Caco-2 (cell line): ENCODE data around the gene LY6G6F. TPM values are rescaled to one million over a fixed set of nuclear protein-coding genes. Genes with fewer than 3 reads are reported as not detected.

Experiments used
- BruUV-seq: library from RNA; stranded (reverse); fragments of 400-500 nt; replicated peaks from 2 replicates; lab custom pipeline; 2021; lab: Mats Ljungman, UMichigan
- CTCF ChIA-PET: fragments of 300-600 bp; sonication (Branson Sonifier 250); formaldehyde crosslinking; loops from one replicate; lab custom pipeline; 2022; ENCODE audit warnings: antibody characterized with exemption; lab: Charles Lee
- POLR2A ChIA-PET: fragments of 300-600 bp; sonication (Branson Sonifier 250); formaldehyde crosslinking; loops from one replicate; lab custom pipeline; 2022; ENCODE audit warnings: antibody characterized with exemption; lab: Charles Lee
- DNase-seq, 2 experiments: peaks; one replicate each; pipeline versions ENCODE4 v3.0.0 to v3.0.0-alpha.2; 2020 to 2022
- H3K27me3 ChIP-seq: replicated peaks from 2 replicates; pipeline ENCODE4 v1.6.0; 2011; ENCODE audit warnings: low read length; ENCODE audit not compliant: control insufficient read depth, insufficient read depth
- H3K36me3 ChIP-seq: 2 replicates; pipeline ENCODE4 v1.5.1; 2011; ENCODE audit warnings: low read length; ENCODE audit not compliant: control insufficient read depth, insufficient read depth
- H3K4me1 ChIP-seq: fragments of 250-450 bp; sonication (Bioruptor Pico); 2 replicates; pipeline ENCODE4 v1.5.1; 2020; ENCODE audit warnings: mild to moderate bottlenecking
- H3K4me3 ChIP-seq: 2 replicates; pipeline ENCODE4 v1.5.1; 2011; ENCODE audit warnings: low read depth, mild to moderate bottlenecking, control low read depth, low read length
- H3K9me3 ChIP-seq: fragments of 250-450 bp; sonication (Bioruptor Pico); 2 replicates; pipeline ENCODE4 v1.5.1; 2020; ENCODE audit warnings: mild to moderate bottlenecking, moderate library complexity
- H3K27ac Mint-ChIP-seq: one replicate; pipeline ENCODE4 v1.8.0; 2022; ENCODE audit warnings: mixed read lengths; ENCODE audit not compliant: unreplicated experiment
- H3K27me3 Mint-ChIP-seq: one replicate; pipeline ENCODE4 v1.8.0; 2022; ENCODE audit warnings: mixed read lengths; ENCODE audit not compliant: insufficient read depth, unreplicated experiment
- H3K36me3 Mint-ChIP-seq: one replicate; pipeline ENCODE4 v1.8.0; 2022; ENCODE audit warnings: mild to moderate bottlenecking, mixed read lengths; ENCODE audit not compliant: insufficient read depth, unreplicated experiment
- H3K4me1 Mint-ChIP-seq: one replicate; pipeline ENCODE4 v1.8.0; 2022; ENCODE audit warnings: low read depth, mixed read lengths; ENCODE audit not compliant: unreplicated experiment
- H3K4me3 Mint-ChIP-seq: one replicate; pipeline ENCODE4 v1.8.0; 2022; ENCODE audit warnings: mild to moderate bottlenecking, moderate library complexity, mixed read lengths; ENCODE audit not compliant: unreplicated experiment
- H3K9me3 Mint-ChIP-seq: one replicate; pipeline ENCODE4 v1.8.0; 2022; ENCODE audit warnings: mixed read lengths; ENCODE audit not compliant: unreplicated experiment
- CTCF ChIP-seq, 2 experiments: fragments of 200-600 bp in 1 of 2; IDR thresholded peaks; 1 replicate in 1 of 2; 2 replicates in 1 of 2; pipeline versions ENCODE4 v1.5.1 to v1.8.0; 2011 to 2022; ENCODE audit warnings: antibody characterized with exemption in 1 of 2, control low read depth in 1 of 2, inconsistent platforms in 1 of 2, low read depth in 1 of 2, low read length in 1 of 2, mild to moderate bottlenecking in 1 of 2, moderate library complexity in 1 of 2; ENCODE audit not compliant: insufficient read depth in 1 of 2, severe bottlenecking in 1 of 2, unreplicated experiment in 1 of 2
- intact Hi-C: fragments of 100-400 bp; cut with micrococcal nuclease; formaldehyde crosslinking; loops from one replicate; pipeline ENCODE4 v1.10.0; 2022; ENCODE audit not compliant: unreplicated experiment
- total RNA-seq: library from RNA; stranded (reverse); gene quantifications from 2 replicates; pipeline ENCODE4 v1.2.3, GENCODE V29; 2022

LY6G6F gene
- total RNA-seq, 1 experiment from 2014 or later: not detected

- Mint-ChIP-seq H3K4me3 (peak overlapping the region; percentile 87), H3K27ac (no peak overlapping the region), H3K27me3 (no peaks in the 10 kb centered on the region), H3K36me3 (peaks cover 72% of the 10 kb centered on the region), H3K9me3 (no peaks in the 10 kb centered on the region), H3K4me1 (peaks cover 18% of the 10 kb centered on the region)
- intact Hi-C loops: no loop called here
- H3K4me3 ChIP-seq: no peak overlapping the region
- no TSS peak for BruUV-seq
- peaks cover 5% of the 10 kb centered on the region; the same call in 1 of the 2 replicates for H3K4me1 ChIP-seq
- H3K36me3 ChIP-seq: peaks cover 7% of the 10 kb centered on the region
- ChIA-PET POLR2A (no interaction called here), CTCF (interaction anchor here (2.5 kb wide), 1 partner anchor 42 kb away, joined by 30 read pairs; no protein-coding TSS in a partner anchor)
- no peaks in the 10 kb centered on the region for H3K27me3 ChIP-seq
- TF ChIP-seq CTCF (IDR thresholded peaks at IDR 0.05; ENCODE audit: insufficient read depth in 1 of 2, low read depth in 1 of 2, low read length in 1 of 2, severe bottlenecking in 1 of 2, unreplicated experiment in 1 of 2): no peak
- no peaks in the 10 kb centered on the region for H3K9me3 ChIP-seq
- DNase-seq: no peak
These were observed 21.3 kb downstream of the LY6G6F start for GRCh38 chr6:31727717-31728671.

GRCh38 chr6:31728767-31729514 lies 22.3 kb downstream of the LY6G6F start, which contains the start of gene DDAH2:
Gene DDAH2 (minus strand): TSS chr6:31729299. CDS start chr6:31729161, 138 bp downstream.
- Mint-ChIP-seq H3K36me3 (peaks cover 81% of the 10 kb centered on the region), H3K4me3 (peak within 1 kb of the TSS; percentile 87), H3K27me3 (no peaks in the 10 kb centered on the region), H3K4me1 (peaks cover 26% of the 10 kb centered on the region), H3K27ac (peak within 1 kb of the TSS; percentile 84), H3K9me3 (no peaks in the 10 kb centered on the region)
- intact Hi-C loops: loop anchor here (1.0 kb wide), 5 partner anchors 34 to 101 kb away; no protein-coding TSS in a partner anchor
- H3K36me3 ChIP-seq: peaks cover 9% of the 10 kb centered on the region
- ChIA-PET CTCF (interaction anchor here (0.9 to 2.5 kb wide), 13 partner anchors 10 to 182 kb away, joined by 3 to 30 read pairs (median 4); partner anchors contain the start of genes HSPA1B, LSM2, LY6G5C and MSH5), POLR2A (interaction anchor here (0.6 to 2.0 kb wide), 10 partner anchors 10 to 93 kb away, joined by 3 to 59 read pairs (median 4); partner anchors contain the start of genes ABHD16A, HSPA1A, HSPA1L and MSH5)
- TSS peak; percentile 23 for BruUV-seq
- no peak for TF ChIP-seq CTCF (IDR thresholded peaks at IDR 0.05; ENCODE audit: insufficient read depth in 1 of 2, low read depth in 1 of 2, low read length in 1 of 2, severe bottlenecking in 1 of 2, unreplicated experiment in 1 of 2)
- no peaks in the 10 kb centered on the region for H3K9me3 ChIP-seq
- peak within 1 kb of the TSS; percentile 58 for H3K4me3 ChIP-seq
- H3K4me1 ChIP-seq: peaks cover 7% of the 10 kb centered on the region; the same call in 1 of the 2 replicates
- DNase-seq: no peak
- H3K27me3 ChIP-seq: no peaks in the 10 kb centered on the region
